GM12873 (cell line): ENCODE data around the gene SPDYC.

Experiments used
- TF ChIP-seq, protein P1 (sequence below): IDR thresholded peaks from 2 replicates; pipeline ENCODE4 v1.5.1; 2012; ENCODE audit warnings: low read depth, mild to moderate bottlenecking, moderate library complexity, low read length, control low read depth; ENCODE audit not compliant: insufficient read depth; ENCODE audit errors: missing control alignments

Gene SPDYC

DNA sequence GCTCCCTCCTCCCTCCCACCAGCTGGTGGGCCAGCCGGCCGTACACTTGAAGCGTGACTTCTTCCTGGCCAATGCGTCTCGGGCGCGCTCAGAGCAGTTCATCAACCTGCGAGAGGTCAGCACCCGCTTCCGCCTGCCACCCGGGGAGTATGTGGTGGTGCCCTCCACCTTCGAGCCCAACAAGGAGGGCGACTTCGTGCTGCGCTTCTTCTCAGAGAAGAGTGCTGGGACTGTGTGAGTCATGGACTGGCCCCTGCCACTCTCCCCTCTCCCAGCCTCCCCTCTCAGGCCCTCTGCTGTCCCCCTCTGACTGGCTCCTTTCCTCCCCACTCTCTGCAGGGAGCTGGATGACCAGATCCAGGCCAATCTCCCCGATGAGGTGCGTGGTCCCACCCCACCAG, 36.4 kb downstream of the SPDYC start:
- TF ChIP-seq, protein P1, sequence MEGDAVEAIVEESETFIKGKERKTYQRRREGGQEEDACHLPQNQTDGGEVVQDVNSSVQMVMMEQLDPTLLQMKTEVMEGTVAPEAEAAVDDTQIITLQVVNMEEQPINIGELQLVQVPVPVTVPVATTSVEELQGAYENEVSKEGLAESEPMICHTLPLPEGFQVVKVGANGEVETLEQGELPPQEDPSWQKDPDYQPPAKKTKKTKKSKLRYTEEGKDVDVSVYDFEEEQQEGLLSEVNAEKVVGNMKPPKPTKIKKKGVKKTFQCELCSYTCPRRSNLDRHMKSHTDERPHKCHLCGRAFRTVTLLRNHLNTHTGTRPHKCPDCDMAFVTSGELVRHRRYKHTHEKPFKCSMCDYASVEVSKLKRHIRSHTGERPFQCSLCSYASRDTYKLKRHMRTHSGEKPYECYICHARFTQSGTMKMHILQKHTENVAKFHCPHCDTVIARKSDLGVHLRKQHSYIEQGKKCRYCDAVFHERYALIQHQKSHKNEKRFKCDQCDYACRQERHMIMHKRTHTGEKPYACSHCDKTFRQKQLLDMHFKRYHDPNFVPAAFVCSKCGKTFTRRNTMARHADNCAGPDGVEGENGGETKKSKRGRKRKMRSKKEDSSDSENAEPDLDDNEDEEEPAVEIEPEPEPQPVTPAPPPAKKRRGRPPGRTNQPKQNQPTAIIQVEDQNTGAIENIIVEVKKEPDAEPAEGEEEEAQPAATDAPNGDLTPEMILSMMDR: no peak

DNA sequence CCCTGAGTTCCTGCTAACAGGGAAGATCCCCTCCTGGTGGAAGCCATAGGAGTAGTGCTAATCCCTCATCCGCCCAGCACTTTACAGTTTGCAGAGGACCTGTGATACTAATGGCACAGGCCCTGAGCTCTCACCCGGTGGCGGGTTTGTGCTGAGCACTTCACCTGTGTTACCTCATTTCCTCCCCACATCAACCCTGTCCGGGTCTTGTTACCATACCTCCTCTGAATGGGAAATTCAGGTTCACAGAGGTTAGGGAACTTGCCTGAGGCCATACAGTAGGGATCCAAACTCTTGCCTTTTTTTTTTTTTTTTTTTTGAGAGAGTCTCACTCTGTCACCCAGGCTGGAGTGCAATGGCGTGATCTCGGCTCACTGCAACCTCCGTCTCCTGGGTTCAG, 36.9 kb downstream of the SPDYC start:
- TF ChIP-seq, protein P1: no peak

DNA sequence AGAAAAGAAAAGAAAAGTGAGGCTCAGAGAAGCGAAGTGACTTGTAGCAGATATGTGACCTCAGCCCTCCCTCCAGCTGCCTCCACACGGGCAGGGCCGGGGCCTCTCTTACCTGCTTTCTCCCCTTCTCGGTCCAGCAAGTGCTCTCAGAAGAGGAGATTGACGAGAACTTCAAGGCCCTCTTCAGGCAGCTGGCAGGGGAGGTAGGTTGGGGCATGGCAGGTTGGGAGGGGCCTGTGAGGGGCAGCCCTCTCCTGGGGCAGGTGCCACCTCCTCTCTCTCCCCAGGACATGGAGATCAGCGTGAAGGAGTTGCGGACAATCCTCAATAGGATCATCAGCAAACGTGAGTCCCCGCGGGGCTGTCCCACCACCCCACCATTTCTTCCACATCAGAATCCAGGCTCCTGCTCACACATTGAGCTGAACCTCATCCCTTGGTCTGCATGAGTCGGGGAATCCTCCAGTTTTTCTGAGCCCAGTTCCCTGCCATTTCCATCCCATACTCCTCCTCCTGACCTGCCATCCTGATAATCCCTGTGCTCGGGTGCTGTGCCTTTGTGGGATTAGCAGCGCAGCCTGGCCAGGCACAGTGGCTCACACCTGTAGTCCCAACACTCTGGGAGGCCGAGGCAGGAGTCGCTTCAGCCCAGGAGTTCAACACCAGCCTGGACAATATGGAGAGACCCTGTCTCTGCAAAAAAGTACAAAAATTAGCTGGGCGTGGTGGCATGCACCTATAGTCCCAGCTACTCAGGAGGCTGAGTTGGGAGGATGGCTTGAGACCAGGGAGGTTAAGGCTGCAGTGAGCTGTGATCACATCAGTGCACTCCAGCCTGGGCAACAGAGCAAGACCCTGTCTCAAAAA, 38.1 kb downstream of the SPDYC start:
- TF ChIP-seq, protein P1: no peak

DNA sequence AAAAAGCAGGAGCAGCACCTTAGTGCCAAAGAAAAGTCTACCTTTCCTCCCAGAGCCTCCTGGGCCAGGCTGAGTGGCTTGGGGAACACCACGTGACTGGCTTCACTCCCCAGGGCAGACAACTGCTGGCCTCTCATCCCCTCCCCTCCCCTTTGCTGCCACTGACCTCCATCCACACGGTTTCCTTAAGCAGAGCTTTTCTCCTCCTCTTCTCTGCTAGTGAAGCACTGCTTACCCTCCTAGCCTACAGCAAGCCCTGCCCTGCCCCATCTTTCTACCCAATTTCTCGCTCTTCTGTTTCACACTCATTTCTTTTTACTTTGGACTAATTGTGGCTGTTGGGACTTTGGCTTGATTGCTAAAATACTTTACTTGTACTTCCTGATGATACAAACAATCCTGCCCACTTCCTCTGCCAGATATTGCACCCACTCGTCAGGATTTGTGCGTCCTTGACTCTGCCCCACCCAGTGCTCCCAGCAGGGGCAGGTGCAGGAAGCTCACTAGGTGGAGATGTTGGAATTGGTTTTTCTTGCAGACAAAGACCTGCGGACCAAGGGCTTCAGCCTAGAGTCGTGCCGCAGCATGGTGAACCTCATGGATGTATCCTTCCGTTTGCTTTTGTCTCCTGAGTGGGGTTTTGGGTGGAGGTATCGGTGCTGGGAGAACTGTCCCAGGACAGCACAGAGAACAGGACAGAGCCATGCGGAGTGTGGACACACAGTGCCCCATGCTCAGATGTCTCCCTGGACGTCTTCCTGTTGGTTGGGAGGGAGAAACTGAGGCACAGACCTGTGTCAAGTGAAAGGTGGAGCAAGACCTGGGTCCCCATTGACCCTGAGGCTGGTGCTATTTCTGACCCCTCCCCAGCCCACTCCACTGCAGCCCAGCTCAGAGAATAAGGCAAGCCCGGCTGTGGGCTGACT, 39.0 kb downstream of the SPDYC start:
- TF ChIP-seq, protein P1: no peak

DNA sequence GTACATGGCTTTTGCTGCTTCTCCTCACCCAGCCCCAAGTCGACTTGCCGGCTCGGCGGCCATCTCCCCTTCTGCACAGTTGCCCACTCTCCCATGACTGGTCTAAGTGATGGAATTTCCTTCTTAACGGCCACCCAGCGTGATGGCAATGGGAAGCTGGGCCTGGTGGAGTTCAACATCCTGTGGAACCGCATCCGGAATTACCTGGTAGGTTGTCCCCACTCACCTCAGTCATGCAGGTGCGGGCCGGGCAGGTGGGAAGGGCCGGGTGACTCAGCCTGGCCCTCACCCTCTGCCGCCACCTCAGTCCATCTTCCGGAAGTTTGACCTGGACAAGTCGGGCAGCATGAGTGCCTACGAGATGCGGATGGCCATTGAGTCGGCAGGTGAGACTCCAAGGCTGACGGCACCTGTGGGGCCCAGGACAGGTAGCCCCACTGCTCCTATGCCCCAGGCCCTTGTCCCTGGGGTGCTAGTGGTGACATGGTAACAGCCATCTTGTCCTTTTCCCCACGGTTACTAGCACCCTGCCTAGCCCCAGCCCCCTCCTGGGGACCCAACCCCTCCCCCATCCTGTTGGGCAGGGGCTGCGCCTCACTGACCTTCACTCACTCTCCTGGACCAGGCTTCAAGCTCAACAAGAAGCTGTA, 39.8 kb downstream of the SPDYC start:
- TF ChIP-seq, protein P1: no peak

DNA sequence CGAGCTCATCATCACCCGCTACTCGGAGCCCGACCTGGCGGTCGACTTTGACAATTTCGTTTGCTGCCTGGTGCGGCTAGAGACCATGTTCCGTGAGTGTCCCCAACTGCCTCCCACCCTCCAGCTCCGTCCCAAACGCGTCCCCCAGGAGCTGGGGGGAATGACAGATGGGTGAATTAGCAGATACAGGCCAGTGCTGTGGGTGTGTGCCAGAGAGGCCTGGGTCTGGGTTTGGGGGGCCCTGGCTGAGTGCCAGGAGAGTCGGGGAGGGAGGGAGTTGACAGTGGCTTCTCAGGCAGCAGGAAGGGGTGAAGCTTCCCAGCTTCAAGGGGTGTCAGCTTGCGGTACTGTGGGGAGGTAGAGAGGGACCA, 40.3 kb downstream of the SPDYC start:
- TF ChIP-seq, protein P1: no peak

DNA sequence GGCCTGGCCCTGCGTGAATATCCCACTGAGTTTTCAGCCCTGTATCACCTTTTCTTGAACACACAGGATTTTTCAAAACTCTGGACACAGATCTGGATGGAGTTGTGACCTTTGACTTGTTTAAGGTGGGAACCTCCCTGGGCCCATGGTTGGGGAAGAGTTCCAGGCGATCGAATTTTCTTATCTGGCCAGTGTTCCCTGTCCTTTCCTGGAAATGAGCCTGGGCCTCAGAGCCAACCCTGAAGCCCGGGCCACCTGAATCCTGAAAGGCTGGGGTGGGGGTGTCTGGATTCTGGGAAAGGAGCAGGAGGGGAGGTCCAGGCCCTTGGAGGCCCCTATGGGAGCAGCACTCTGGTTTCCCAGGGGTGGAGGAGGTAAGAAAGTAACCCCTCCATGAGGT, 40.7 kb downstream of the SPDYC start:
- TF ChIP-seq, protein P1: no peak
